Stimulated activated CD8-positive, alpha-beta memory T cell treated with anti-CD3 and anti-CD28 coated beads, Interleukin-7, amount 100 ng/mL, for 1 hour (primary cell): ENCODE measurements around the gene SDS.

Experiments used
- DNase-seq, 2 donors: peaks; one replicate each; pipeline ENCODE4 v3.0.0-alpha.2; 2020; ENCODE audit warnings: low read depth in 2 of 2

SDS gene

GRCh38 chr12:113403435-113404415 is at the start of gene SDS:
Gene SDS (minus strand): TSS chr12:113403887. CDS start chr12:113399708, 4,179 bp downstream.
- DNase-seq: no peak

GRCh38 chr12:113453330-113453729 is 49.6 kb upstream of the SDS start:
- DNase-seq: no peak

GRCh38 chr12:113452458-113452857 is 48.8 kb upstream of the SDS start:
- no peak for DNase-seq

- DNase-seq: no peak
These were observed 46.2 kb upstream of the SDS start for GRCh38 chr12:113449839-113450238.

GRCh38 chr12:113449299-113449698 is 45.6 kb upstream of the SDS start:
- DNase-seq: no peak

- DNase-seq: no peak
These were observed 45.2 kb upstream of the SDS start for GRCh38 chr12:113448873-113449272.

GRCh38 chr12:113445544-113446171 is 42.0 kb upstream of the SDS start:
- DNase-seq: no peak

- DNase-seq: no peak
These were observed 39.4 kb upstream of the SDS start for GRCh38 chr12:113443030-113443539.

- no peak for DNase-seq
These were observed 37.5 kb upstream of the SDS start for GRCh38 chr12:113440947-113441782.

- DNase-seq: no peak
These were observed 36.6 kb upstream of the SDS start for GRCh38 chr12:113440336-113440735.

- DNase-seq: no peak
These were observed 35.9 kb upstream of the SDS start for GRCh38 chr12:113439606-113440030.

GRCh38 chr12:113439301-113439597 is 35.6 kb upstream of the SDS start:
- no peak for DNase-seq

- no peak for DNase-seq
These were observed 35.0 kb upstream of the SDS start for GRCh38 chr12:113438523-113439300.

GRCh38 chr12:113437729-113438100 is 34.0 kb upstream of the SDS start:
- DNase-seq: no peak

GRCh38 chr12:113436993-113437728 is 33.5 kb upstream of the SDS start:
- DNase-seq: no peak

GRCh38 chr12:113436586-113436985 is 32.9 kb upstream of the SDS start:
- no peak for DNase-seq

GRCh38 chr12:113435367-113435766 is 31.7 kb upstream of the SDS start:
- DNase-seq: no peak

GRCh38 chr12:113432986-113433385 is 29.3 kb upstream of the SDS start:
- no peak for DNase-seq

GRCh38 chr12:113428482-113428881 is 24.8 kb upstream of the SDS start:
- no peak for DNase-seq

- no peak for DNase-seq
These were observed 24.2 kb upstream of the SDS start for GRCh38 chr12:113427882-113428281.
